Measurements from ENCODE around the gene LTC4S.

LTC4S gene

DNA sequence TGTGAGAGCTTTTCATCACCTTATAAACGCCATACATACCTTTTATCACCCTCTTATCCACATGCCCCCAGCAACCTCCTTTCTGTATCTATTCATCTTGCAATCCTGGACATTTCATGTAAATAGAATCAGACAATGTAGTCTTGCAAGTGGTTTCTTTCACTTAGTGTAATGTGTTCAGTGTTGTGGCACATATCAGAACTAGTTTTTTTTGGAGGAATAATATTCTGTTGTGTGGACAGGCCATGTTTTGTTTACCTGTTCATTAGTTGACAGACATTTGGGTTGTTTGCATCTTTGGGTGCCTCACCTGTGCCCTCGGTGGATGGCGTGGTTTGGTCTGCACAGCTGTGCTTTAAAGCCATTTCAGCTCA lies 28.3 kb downstream of the LTC4S start:
- DNase-seq (ENCODE audit: low read depth in 1 of 2, low spot score in 1 of 2) = no peak
- TF ChIP-seq REST (IDR thresholded peaks at IDR 0.05; ENCODE audit: insufficient replicate concordance, low read depth) (no peak), SPI1 (IDR thresholded peaks at IDR 0.05; ENCODE audit: borderline replicate concordance, low read depth) (no peak), POLR2AphosphoS5 (IDR thresholded peaks at IDR 0.05; ENCODE audit: low read depth) (no peak), GABPA (IDR thresholded peaks at IDR 0.05; ENCODE audit: low read depth) (no peak)
- TF ChIP-seq, protein P1, sequence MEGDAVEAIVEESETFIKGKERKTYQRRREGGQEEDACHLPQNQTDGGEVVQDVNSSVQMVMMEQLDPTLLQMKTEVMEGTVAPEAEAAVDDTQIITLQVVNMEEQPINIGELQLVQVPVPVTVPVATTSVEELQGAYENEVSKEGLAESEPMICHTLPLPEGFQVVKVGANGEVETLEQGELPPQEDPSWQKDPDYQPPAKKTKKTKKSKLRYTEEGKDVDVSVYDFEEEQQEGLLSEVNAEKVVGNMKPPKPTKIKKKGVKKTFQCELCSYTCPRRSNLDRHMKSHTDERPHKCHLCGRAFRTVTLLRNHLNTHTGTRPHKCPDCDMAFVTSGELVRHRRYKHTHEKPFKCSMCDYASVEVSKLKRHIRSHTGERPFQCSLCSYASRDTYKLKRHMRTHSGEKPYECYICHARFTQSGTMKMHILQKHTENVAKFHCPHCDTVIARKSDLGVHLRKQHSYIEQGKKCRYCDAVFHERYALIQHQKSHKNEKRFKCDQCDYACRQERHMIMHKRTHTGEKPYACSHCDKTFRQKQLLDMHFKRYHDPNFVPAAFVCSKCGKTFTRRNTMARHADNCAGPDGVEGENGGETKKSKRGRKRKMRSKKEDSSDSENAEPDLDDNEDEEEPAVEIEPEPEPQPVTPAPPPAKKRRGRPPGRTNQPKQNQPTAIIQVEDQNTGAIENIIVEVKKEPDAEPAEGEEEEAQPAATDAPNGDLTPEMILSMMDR (IDR thresholded peaks at IDR 0.05; ENCODE audit: insufficient read depth, low read length) = no peak
- peak overlapping the region; percentile 88 for H3K4me3 ChIP-seq (replicated peaks; ENCODE audit: insufficient read depth, low read length)
- peak overlapping the region; percentile 15 for H3K27ac ChIP-seq (replicated peaks)
- H3K27me3 ChIP-seq (ENCODE audit: insufficient read depth, poor library complexity, severe bottlenecking) = no peaks in the 10 kb centered on the region

- Histone ChIP-seq H3K4me3 (replicated peaks; ENCODE audit: insufficient read depth, low read length) (peak overlapping the region; percentile 88; the same call in 1 of the 2 replicates), H3K27me3 (ENCODE audit: insufficient read depth, poor library complexity, severe bottlenecking) (no peaks in the 10 kb centered on the region), H3K27ac (replicated peaks) (peak overlapping the region; percentile 15)
- TF ChIP-seq POLR2AphosphoS5 (IDR thresholded peaks at IDR 0.05; ENCODE audit: low read depth) = no peak
- TF ChIP-seq SPI1 (IDR thresholded peaks at IDR 0.05; ENCODE audit: borderline replicate concordance, low read depth) = no peak
- TF ChIP-seq, protein P1 (IDR thresholded peaks at IDR 0.05; ENCODE audit: insufficient read depth, low read length) = no peak
- no peak for TF ChIP-seq GABPA (IDR thresholded peaks at IDR 0.05; ENCODE audit: low read depth)
- TF ChIP-seq REST (IDR thresholded peaks at IDR 0.05; ENCODE audit: insufficient replicate concordance, low read depth) = no peak
- DNase-seq (ENCODE audit: low read depth in 1 of 2, low spot score in 1 of 2) = no peak
Observed at GRCh38 chr5:179822444-179822990, 28.7 kb downstream of the LTC4S start.

DNA sequence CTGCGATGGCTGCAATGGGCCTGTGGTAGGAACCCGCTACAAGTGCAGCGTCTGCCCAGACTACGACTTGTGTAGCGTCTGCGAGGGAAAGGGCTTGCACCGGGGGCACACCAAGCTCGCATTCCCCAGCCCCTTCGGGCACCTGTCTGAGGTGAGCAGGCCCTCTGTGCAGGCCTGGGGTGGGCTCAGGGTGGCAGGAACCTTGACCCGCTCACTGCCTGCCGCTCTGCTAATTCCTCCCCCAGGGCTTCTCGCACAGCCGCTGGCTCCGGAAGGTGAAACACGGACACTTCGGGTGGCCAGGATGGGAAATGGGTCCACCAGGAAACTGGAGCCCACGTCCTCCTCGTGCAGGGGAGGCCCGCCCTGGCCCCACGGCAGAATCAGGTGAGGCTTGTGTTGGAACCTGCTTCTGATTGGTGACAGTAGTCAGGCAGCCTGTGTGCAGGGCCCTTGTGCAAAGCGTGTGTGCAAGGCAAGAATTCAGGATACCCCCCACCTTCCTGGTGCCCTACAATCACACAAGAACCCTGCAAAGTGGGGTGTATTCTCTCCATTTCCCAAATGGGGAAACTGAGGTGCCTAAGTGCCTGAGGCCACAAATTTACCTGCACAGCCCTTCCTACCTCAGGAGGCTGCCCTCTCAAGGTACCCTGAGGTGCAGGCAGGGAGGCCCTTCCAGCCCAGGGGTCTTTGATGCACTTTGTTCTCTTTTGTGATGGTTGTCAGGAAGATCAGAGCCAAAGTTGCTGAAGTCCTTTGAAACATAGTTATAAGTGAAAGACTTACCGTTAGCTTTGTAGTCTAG lies 30.4 kb downstream of the LTC4S start:
- TF ChIP-seq POLR2AphosphoS5 (IDR thresholded peaks at IDR 0.05; ENCODE audit: low read depth) = no peak
- no peak for TF ChIP-seq SPI1 (IDR thresholded peaks at IDR 0.05; ENCODE audit: borderline replicate concordance, low read depth)
- TF ChIP-seq REST (IDR thresholded peaks at IDR 0.05; ENCODE audit: insufficient replicate concordance, low read depth) = no peak
- TF ChIP-seq GABPA (IDR thresholded peaks at IDR 0.05; ENCODE audit: low read depth) = no peak
- TF ChIP-seq, protein P1 (IDR thresholded peaks at IDR 0.05; ENCODE audit: insufficient read depth, low read length) = no peak
- H3K4me3 ChIP-seq (replicated peaks; ENCODE audit: insufficient read depth, low read length) = no peak overlapping the region
- DNase-seq (ENCODE audit: low read depth in 1 of 2, low spot score in 1 of 2) = no peak
- H3K27me3 ChIP-seq (ENCODE audit: insufficient read depth, poor library complexity, severe bottlenecking) = no peaks in the 10 kb centered on the region
- H3K27ac ChIP-seq (replicated peaks) = no peak overlapping the region

All from HL-60 (cell line).